ENCODE measurements around the gene CDY2A.
"Not testable (repeated sequence)": the region's sequence is repeated elsewhere in the genome, so short reads cannot be mapped to it uniquely, and the experiment has no call there.

The CDY2A gene, protein sequence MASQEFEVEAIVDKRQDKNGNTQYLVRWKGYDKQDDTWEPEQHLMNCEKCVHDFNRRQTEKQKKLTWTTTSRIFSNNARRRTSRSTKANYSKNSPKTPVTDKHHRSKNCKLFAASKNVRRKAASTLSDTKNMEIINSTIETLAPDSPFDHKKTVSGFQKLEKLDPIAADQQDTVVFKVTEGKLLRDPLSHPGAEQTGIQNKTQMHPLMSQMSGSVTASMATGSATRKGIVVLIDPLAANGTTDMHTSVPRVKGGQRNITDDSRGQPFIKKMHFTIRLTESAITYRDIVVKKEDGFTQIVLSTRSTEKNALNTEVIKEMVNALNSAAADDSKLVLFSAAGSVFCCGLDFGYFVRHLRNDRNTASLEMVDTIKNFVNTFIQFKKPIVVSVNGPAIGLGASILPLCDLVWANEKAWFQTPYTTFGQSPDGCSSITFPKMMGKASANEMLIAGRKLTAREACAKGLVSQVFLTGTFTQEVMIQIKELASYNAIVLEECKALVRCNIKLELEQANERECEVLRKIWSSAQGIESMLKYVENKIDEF

DNA sequence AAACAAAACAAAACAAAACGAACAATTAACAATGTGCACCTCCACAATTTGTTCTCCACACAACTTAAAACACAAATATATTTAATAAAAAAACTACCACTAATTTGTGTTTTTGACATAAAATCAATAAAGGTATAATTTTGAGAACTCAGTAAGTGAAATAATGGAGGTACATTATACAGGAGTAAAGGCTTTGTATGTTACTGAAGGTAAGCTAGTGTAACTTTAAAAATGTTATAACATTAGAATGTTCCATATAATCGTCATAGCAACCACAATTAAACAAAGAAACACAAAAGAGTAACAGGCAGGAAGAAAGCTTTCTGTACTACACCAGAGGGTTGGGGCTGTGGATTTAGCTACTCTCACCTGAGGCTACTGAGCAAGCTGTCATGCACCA lies at the start of gene CDY2A:
TSS of gene CDY2A (plus strand) at position 301 of the 400 bp plus-strand sequence. CDS start 328 bp downstream, outside the sequence.
- not testable (repeated sequence) for DNase-seq

DNA sequence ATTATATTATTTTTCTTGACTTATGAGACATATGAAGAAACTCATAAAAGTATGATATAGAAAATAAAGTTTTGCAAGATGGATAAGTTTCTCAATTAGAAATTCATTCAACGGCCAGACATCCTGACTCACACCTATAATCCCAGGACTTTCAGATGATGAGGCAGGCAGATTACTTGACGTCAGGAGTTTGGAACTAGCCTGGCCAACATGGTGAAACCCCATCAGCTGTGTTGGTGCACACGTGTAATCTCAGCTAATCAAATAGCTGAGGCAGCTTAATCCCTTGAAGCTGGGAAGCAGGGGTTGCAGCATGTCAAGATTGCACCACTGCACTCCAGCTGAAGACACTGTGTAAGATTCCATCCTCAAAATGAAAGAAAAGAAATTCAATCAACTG lies 28.0 kb upstream of the CDY2A start:
- not testable (repeated sequence) for DNase-seq

DNA sequence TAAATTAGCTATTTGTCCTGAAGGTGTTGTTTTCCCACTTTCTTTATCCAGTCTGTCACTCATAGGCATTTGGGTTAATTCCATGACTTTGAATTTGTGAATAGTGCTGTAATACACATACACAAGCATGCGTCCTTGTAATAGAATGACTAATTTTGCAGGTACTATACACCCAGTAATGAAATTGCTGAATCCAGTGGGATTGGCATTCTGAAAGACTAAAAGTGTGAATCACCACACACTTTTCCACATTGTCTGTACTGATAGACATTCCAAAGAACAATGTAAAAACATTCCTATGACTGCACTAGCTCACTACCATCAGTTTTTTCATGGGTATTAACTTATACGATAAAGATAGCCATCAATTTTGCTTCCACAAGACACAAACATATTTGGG lies 27.3 kb upstream of the CDY2A start:
- DNase-seq = not testable (repeated sequence)

DNA sequence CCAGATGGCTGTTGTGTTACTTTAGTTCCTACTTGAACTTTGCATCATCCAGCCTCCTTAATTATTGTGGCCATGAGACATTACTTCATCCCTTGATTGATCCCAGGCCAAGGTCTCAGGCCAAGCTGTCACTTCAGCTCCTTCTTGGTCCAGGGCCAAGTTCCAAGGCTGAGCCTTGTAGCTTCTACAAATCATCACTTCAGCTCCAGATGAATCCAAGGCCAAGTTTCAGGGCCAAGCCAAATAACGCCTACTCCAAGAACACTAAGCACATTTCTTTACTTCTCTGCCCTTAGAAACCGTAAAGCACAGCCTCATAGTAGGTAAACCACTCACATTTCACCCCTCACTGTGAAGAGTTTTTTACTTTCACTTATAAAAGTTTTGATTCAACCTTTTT lies 1.7 kb upstream of the CDY2A start:
- DNase-seq = not testable (repeated sequence)

DNA sequence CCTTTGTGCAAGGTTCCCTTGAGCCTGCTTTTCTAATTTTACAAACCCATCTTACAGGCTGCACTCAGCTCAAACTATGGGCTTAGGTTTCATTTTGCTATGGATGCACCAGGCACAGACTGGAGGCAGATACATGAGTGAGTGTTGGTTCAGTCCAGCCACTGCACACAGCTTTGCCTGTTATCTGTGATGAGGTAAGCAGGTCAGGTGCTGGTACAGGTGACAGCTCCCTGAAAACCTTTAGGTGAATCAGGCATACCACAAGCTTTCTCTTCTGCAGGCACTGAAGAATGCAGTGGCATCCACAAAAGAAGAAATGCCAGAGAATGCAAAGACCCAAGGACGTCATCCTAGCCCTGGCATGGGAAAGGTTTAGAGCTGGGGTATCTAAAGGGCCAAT lies 3.3 kb downstream of the CDY2A start:
- not testable (repeated sequence) for DNase-seq

DNA sequence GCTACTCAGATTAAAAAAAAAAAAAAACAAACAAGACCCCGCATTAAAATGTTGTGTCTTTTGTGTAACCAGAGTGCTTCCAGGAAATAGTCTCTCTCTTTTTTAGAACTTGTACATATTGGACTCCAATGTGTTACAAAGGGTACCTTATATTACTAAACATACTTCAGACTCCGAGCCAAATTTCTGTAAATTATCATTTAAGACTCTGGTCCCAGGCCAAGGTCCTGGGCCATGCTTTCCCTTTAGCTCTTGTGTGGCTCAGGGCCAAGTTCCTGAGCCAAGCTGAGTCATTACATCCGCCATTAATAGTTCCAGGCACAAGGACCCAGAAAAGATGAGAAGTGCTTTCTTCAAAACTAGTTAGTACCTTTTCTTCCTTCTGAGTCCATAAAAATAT lies 4.6 kb downstream of the CDY2A start:
- DNase-seq = not testable (repeated sequence)

DNA sequence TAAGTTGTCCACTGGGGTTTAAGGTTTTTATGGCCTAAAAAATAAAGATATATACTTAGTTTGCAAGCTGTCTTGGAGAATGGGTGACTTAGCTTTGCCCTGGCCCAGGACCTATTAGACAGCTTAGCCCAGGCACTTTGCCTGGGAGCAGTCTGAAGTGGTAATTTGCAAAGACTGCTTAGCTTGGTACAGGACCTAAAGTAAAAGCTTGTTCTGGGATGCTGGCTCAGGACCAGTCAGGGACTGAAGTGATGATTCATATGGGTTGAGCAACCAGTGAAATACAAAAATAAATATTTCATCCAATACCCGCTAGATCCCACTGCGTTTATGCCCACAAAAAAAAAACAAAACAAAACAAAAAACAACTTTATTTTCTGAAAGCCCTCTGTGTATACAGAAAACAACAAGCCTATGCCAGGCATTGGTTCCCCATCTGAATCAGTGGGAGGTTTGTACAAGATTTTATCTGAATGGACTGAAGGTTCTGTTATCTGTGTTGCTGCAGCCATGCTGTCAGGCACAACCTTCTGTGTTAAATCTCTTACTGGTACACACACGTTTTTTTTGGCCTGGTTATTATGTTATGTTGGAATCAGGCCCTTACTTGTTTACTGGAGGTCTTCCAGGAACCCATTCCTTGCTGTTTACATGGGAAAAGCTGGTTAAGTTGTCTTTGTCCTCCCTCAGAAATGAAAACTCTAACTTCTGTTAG lies 8.7 kb downstream of the CDY2A start:
- DNase-seq = not testable (repeated sequence)

DNA sequence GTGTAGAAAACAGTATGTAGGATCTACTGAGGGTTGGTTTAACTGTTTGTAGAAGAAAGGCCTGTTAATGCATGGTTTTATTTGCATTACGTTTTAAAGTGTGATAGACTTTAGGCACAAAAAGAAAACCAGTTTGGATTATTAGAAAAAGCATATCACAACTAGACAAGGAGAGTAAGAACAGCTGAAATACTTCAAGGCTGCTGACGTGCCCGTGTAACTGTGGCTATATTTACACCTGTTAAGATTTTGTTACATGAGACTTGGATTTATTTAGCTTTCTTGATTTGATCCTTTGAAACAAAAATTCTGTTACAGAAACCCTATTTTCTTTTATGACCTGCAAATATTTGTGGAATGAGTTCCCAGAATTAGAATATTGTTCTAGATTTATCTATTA lies 9.3 kb downstream of the CDY2A start:
- DNase-seq = not testable (repeated sequence)

DNA sequence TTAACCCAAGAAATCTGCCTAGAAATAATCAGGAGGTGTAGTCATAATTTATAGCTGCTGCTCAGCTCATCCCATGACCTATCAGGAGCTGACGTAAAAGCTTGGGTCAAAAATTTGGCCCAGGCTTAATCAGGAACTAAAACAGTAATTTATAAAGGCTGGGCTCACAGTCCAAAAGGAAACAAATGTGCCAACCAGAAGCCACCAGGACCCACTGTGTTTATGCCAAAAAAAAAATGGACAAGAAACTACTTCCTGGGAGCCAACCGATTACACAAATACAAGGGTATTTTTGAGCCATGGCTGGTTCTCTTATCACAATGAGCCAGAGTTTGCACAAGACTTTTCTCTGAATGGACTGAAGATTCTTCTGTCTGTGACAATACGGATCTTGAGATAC lies 19.4 kb downstream of the CDY2A start:
- not testable (repeated sequence) for DNase-seq

DNA sequence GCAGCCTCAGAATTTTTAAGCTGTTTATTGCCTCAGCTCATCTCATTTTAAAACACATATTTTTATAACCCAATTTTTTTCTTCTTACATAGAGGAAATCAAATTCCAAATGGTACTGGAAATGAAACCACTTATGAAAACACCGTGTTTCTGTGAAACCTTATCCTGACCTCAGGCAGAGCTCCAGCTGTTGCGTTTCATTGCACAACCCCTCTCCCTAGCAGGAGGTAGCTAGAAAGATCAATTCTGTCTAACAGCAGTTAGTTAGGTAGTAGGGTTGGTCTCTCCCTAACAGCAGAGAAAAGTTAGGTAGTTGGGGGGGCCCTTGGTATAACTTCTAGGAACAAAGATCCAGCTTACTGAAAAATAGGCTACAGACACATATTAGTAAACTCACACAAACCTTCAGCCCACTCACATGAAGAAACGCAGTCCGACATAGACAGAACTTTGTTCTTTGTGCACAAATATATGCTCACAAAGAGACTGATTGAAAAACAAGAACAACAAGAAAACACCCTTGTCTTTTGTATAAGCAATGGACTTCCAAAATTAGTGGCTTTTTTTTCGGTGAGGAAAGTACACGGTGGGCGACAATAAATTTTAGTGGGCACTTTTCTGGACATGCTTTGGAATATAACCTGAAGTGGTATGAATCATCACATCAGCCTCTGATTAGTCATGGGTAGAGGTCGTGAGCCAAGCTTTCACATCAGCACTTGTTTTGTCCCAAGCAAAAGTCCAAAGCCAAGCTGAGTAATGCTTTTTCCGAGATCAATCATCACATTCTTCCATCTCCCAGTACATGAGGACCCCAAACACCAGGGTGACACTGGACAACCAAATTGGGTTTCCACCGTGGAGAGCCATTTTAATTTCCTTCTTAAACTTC lies 22.8 kb downstream of the CDY2A start:
- DNase-seq = not testable (repeated sequence)

DNA sequence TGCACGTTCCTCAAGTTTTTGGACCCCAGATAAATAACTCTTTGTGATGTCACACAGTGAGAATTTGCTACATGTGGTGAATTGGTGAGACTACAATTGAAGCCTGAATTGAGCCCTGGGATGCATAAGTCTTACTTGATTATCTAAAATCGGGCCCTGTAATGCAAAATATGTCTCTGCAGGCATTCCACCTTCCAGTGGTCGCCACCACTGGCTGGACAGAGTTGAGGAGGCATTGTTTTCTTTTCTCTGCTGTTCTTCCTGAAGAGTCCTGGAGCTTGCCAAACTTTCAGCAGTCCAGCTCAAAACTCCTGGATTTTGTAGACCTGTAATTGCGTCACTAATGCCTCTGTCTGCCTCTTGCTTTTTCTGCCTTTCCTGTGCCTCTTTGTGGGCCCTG lies 23.5 kb downstream of the CDY2A start:
- not testable (repeated sequence) for DNase-seq

DNA sequence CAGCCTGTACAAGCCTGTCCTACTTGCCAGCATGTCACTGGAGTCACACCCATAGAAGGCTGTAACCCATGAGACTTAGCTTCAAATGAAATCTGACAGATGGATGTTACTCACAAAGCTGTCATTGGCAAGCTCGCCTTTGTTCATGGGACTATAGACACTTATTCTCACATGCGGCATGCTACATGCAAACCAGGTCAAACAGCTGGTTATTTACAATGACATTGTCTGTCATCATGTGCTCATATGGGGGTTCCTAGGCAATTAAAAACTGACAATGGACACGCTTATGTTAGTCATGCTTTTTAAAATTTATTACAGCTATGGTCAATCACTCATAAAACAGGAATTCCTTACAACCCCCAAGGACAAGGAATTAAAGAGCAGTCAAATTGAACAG lies 30.9 kb downstream of the CDY2A start:
- not testable (repeated sequence) for DNase-seq

DNA sequence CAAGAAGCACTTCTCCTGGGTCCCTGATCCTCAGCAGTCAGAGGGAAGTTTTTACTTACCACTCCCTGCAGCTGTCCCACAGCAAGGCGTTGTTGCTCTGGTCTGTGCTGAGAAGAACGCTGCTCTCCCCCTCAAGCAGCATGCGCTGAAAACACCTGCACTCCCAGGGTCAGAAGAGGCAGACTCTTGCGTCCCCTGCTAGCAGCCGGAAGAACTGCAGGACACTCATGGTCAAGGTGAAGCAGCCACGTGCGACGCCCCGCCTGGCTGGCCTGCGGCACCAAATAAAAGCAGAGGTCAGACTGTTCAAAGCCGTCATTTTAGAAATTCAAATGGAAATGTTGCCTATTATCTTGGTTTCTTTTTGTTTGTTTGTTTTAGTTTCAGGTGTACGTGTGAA lies 47.9 kb downstream of the CDY2A start:
- not testable (repeated sequence) for DNase-seq

Measured in NCI-H2081 (cell line).